22Rv1 (cell line): Measurements from ENCODE around the gene YJEFN3.

Source experiments
- H3K27ac ChIP-seq: fragments of 450-650 bp; 2 replicates; pipeline ENCODE4 v1.5.1; 2017
- ZFX ChIP-seq: fragments of 450-650 bp; IDR thresholded peaks from 2 replicates; pipeline ENCODE4 v1.6.1; 2017; ENCODE audit warnings: antibody characterized with exemption, borderline replicate concordance
- TF ChIP-seq, protein P1 (sequence below): fragments of 450-650 bp; IDR thresholded peaks from 2 replicates; pipeline ENCODE4 v1.5.1; 2017; ENCODE audit warnings: mild to moderate bottlenecking

The YJEFN3 gene

DNA sequence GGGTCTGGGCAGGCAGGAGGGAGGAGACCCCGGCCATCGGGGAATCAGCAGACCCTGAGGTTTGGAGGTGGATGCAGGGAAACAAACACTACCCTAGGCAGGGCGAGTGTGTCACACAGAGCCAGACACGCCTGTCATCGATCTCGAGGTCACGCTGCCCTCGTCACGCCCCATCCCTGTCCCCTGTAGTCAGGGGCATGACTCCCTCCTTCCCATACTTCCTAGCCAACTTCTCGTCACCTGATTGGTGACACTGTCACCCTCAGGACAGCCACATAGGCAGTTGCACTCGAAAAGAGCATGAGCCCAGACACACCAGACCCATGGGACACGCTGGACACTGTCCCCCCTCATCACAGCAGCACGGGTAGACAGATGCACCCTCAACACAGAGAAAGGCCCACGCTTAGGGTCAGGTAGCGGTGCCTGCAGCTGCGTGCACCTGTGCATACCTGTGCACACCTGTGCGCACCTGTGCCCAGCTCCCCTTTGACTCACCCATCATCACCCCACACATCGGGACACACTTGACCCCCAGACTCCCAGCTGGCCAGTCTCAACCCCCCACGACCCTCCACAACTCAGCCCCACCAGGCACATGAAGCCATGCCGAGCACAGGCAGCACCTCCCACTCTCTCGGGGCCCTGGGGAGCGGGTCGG, 21.2 kb downstream of the YJEFN3 start:
- no peak overlapping the region for H3K27ac ChIP-seq
- TF ChIP-seq, protein P1, sequence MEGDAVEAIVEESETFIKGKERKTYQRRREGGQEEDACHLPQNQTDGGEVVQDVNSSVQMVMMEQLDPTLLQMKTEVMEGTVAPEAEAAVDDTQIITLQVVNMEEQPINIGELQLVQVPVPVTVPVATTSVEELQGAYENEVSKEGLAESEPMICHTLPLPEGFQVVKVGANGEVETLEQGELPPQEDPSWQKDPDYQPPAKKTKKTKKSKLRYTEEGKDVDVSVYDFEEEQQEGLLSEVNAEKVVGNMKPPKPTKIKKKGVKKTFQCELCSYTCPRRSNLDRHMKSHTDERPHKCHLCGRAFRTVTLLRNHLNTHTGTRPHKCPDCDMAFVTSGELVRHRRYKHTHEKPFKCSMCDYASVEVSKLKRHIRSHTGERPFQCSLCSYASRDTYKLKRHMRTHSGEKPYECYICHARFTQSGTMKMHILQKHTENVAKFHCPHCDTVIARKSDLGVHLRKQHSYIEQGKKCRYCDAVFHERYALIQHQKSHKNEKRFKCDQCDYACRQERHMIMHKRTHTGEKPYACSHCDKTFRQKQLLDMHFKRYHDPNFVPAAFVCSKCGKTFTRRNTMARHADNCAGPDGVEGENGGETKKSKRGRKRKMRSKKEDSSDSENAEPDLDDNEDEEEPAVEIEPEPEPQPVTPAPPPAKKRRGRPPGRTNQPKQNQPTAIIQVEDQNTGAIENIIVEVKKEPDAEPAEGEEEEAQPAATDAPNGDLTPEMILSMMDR, result no peak
- TF ChIP-seq ZFX, result no peak

DNA sequence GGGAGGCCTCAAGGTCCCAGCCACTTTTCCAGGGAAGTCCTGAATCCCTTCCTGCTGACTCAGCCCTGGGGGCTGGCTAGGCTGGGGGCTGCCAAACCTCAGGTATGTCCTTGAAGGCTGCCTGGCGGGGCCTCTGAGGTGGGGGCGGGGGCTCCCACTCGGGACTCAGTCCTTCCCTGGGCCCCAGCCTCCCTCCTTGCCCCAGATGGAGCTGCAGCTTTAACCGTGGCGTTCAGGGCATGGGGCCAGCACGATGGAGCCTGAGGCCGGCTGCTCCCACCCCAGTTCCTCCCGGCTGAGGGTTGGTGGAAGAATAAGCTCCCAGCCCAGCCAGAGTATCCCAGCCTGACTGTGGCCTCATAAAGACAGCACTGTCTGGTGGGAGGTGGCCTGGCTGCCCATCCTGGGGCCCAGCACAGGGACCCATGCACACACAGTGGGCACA, 21.8 kb downstream of the YJEFN3 start:
- no peak overlapping the region for H3K27ac ChIP-seq
- TF ChIP-seq, protein P1, result no peak
- TF ChIP-seq ZFX, result no peak

DNA sequence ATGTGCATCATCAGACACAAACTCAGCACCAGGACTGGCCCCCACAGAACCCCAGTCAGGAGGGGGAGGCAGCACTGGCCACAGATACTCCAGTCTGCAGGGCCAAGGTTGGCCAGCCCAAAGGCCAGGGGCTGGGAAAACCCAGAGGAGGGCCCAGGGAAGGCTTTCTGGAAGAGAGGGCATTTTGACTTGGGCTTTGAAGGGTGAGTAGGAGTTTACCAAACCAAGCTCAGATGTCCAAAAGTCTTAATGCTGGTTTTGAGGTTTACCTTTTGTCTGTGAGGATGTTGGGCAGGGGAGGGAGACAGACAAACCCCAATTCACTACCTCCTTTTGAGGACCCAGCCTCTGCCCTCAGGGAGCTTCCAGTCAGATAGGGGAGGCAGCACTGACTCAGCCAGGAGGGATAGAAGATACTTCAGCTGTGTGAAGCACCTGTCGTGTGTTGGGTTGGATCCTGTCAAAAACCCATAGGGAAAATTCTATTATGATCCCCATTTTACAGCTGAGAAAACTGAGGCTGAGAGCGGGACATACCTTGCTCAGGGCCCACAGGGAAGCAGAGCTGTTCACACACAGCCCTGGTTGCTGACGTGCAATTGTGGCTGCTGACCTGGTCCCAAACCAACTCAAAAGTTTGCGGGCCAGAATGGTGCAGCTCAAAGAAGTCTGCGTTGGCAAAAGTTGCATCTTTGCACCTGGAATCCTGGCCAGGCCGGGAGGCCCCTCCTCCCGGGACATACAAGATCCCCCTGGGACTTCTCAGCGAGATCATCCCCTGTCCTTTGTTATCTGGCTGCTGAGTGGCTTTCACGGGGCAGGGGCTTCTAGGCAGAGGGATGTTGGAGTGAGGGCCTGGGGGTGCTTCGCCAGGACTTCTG, 22.5 kb downstream of the YJEFN3 start:
- no peak for TF ChIP-seq ZFX
- TF ChIP-seq, protein P1, result no peak
- H3K27ac ChIP-seq, result no peak overlapping the region

DNA sequence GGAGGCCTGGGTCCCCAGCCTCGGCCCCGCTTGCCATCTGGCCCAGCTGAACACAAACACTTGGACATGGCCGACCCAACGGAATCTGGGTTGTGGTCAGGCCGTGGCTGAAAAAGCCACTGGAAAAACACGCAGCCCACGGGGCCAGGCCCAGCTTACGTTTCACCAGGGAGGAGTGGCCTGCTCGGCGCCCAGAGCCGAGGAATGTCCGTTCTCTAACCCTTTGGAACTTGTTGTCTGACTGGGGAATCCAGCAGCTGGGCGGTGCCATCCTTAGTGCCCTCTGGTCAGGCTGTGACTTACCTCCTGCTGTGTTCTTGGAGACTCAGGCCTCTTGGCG, 23.1 kb downstream of the YJEFN3 start:
- H3K27ac ChIP-seq, result no peak overlapping the region
- TF ChIP-seq ZFX, result no peak
- TF ChIP-seq, protein P1, result no peak

DNA sequence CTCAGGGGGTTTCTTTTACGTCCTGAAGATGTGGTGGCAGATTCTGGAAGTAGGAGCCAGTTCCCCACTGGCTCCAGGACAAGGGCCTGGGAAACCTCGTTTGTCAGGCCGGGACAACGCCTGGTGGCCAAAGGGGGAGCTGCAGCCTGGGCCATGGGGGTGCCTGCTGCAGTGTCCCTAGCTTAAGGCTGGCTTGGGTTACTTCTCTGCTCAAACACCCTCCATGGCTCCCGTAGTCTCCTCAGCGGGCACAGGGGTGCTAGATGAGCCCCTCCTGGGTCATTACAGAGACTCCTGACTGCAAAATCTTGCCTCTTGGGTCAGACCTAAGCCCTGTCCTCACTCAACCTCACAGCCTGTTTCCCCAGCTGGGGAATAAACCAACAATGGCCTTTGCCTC, 24.1 kb downstream of the YJEFN3 start:
- no peak overlapping the region for H3K27ac ChIP-seq
- TF ChIP-seq, protein P1, result peak; percentile 34; the same call in 1 of the 2 replicates
- TF ChIP-seq ZFX, result no peak

DNA sequence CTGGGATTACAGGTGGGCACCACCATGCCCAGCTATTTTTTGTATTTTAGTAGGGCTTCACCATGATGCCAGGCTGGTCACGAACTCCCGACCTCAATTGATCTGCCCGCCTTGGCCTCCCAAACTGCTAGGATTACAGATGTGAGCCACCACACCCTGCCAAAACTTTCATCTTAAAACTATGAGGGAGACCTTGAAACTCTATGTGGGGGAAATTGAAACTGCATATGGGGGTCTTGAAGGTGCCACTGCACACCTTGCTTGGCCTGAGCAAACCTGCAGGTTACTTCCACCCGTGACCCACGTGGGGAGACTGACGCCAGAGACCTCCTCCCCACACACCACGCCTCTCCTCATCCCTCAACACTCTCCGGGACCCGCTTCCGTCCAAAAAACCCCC, 25.0 kb downstream of the YJEFN3 start:
- no peak for TF ChIP-seq ZFX
- TF ChIP-seq, protein P1, result no peak
- no peak overlapping the region for H3K27ac ChIP-seq
